GM19328 (cell line): ENCODE results near the gene FPR1.

ENCODE experiments used
- ATAC-seq: cut with Tn5 transposase; IDR thresholded peaks from one replicate; pipeline ENCODE4 v1.9.1; 2021; ENCODE audit warnings: mild to moderate bottlenecking, moderate library complexity; ENCODE audit not compliant: unreplicated experiment

FPR1 gene

DNA sequence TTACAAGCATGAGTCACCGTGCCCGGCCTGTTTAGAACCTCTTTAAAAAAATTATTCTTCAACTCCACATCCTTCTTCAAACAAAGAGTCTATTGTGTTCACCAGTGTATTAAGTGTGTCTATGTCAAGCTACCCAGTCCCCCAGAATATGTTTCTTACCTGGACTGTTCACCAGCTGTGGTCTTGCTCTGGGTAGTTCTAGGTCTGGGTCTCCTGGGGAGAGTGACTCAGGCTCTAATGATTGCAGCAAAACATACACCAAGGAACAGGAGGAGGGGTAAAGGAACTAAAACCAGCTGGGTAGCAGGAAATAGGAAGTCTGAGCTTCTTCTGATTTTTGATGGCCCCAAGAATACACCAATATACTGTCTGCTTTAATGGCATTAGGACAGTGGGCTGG is at the start of gene FPR1:
TSS of gene FPR1 (minus strand) at position 224 of the 400 bp plus-strand sequence. CDS start 4,884 bp downstream, outside the sequence.
- no peak for ATAC-seq

GRCh38 chr19:51800473-51801244 is 49.0 kb upstream of the FPR1 start:
- no peak for ATAC-seq

GRCh38 chr19:51799774-51800472 is 48.2 kb upstream of the FPR1 start:
- no peak for ATAC-seq

DNA sequence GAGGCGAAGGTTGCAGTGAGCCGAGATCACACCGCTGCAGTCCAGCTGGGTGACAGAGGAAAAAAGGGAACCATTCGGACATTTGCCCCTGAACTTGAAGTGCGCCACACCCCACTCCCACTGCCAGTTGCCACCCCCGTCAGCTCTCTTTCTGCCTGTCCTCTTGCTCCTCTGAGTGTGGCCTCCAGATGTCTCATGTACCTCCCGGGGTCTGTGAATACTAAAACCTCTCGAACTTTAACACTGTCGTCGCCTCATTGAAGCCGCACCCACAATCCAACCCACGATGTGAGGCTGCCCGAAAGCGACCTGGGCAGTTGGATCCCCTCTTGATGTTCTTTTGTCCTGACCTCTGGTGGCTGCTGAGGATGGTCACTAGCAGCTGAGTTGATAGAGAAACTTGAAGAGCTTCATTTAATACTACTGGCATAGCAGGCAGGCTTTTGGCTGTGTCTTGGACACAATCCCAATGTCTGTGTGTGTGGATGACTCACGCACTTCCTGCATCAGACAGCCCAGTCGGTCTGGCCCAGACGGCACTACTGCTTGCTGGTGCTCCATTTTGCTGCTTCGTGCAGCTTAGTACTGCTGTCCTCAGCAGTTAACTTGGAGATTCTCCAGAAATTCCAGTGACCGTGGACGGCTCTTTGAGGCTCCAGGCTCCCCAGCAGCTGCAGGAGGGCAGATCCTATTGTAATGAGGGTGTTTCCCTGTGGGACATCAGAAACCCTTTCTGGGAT is 47.5 kb upstream of the FPR1 start:
- no peak for ATAC-seq

DNA sequence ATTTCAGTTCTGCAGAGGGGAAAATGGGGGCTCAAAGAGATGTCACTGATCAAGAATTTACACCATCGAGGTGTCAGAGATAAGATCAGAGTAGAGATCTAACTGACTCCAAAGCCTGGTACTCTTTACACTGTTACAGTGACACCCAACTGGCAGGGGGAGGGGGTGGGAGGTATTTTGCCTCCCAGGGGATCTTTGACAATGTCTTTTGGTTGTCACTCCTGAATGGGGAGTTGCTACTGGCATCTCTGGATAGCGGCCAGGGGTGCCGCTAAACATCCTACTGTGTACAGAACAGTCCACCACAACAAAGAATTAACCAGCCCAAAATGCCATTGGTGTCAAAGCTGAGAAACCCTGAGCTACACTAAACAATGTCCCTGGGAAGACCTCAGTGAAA is 46.4 kb upstream of the FPR1 start:
- ATAC-seq, result no peak

DNA sequence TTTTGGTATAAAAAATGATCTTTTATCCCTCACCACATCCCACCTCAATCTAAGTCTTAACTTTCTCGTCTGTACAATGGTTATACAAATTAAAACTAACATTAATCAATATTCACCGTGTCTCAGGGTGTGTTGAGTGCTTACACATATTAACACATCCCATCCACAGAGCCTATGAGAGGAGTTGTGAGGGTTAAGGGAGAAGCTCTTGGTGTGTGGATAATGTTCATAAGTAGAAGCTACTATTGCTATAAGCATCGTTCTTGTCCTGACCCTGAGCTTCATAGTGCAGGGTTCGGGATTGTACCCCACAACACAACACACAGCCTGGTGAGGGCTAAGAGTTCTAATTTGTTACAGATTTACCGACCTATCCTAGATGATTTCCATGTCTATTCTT is 45.8 kb upstream of the FPR1 start:
- ATAC-seq, result no peak

GRCh38 chr19:51796195-51796679 is 44.6 kb upstream of the FPR1 start:
- no peak for ATAC-seq

DNA sequence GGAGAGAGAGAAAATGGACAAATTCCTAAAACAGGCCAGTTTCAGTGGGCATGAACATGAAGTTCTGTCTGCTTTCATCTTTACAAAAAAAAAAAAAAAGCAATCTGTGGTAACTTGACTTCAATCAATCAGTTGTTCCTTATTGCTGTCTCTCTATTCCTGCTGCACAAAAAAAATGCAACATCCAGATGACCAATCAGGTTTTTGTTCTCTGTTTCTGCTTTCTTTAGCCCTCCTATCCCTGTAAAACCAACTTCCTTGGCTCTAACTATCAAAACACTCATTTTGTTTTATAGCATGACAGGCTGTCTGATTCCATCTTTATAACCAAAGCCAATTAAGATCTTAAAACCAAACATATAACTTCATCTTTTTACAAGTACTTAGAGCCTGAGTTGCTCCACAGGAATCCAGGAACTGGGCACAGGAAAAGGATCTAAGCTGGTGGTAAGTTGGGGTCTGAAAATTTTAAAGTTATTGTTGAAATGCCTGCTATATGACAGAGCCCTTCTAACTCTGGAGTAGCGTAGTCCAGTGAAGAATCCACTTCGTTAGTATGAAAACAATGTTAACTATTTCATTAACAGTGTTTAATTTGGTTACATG is 43.3 kb upstream of the FPR1 start, which contains the start of gene FPR3:
TSS of gene FPR3 (plus strand) at position 273 of the 606 bp plus-strand sequence. CDS start 28,592 bp downstream, outside the sequence.
- ATAC-seq, result no peak

DNA sequence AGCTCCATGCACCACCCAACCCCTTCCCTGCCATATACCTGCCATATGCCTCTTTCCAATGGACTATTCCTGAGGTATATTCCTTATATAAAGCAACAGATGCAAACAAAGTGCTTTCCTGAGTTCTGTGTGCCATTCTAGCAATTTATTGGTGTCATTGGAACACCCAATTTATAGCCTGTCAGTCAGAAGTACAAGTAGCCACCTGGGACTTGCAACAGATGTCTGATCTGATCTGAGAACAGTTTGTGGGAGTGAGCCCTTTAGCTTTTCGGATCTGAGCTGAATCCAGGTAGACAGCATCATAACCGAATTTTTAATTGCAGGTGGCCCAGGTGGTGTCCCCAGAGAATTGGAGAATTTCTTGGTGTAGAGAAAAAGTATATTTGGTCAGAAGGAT is 42.3 kb upstream of the FPR1 start:
- no peak for ATAC-seq

- no peak for ATAC-seq
Observed at GRCh38 chr19:51792932-51793331, 41.3 kb upstream of the FPR1 start.

DNA sequence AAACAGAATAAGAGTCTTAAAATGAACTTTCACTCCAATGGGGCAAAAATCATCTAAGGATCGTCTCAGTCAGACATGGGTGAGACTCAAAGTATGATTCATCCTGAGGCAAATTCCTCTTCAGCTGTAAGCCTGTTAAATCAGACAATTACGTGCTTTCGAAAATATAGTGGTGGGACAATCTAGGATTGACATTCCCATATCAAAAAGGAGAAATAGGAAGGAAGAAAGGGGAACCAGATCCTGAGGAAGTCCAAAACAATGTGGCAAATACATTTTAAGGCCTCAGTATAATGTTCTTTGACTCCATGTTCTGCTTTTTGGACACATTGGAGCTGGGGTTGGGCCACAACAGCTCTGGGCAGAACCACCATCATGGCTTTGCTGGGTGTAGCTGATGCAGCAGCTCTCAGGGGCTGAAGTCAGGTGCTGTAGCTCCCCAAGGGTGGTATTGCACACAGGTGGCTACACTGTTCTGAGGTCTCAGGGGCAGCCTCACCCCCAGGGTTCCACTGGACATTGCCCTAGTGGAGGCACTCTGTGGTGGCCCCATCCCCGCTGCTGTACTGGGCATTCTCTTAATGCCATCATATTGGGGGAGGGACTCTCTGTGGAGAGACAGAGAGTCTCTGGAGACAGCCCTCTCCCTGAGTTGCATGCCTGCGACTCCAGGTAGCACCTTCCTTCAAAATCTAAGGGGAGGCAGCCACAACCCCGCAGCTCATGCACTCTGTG is 37.5 kb upstream of the FPR1 start:
- ATAC-seq, result no peak

DNA sequence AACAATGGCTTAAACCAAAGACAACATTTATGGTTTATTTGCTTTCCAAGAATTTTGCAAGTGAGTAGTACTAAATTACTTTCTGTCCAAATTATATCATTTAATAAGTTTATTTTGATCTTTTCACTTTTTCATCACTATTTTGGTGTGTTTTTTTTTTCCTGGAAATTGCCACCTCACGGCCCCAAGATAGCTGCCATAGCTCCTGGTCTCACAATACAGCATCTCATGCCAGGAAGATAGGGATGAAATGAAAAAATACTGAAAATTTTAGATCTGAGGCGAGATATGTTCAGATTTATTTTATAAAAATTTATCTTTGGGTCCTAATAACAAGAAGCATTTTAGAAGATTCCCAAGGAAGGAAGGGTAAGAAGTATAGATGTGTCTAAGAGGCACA is 36.4 kb upstream of the FPR1 start:
- no peak for ATAC-seq

DNA sequence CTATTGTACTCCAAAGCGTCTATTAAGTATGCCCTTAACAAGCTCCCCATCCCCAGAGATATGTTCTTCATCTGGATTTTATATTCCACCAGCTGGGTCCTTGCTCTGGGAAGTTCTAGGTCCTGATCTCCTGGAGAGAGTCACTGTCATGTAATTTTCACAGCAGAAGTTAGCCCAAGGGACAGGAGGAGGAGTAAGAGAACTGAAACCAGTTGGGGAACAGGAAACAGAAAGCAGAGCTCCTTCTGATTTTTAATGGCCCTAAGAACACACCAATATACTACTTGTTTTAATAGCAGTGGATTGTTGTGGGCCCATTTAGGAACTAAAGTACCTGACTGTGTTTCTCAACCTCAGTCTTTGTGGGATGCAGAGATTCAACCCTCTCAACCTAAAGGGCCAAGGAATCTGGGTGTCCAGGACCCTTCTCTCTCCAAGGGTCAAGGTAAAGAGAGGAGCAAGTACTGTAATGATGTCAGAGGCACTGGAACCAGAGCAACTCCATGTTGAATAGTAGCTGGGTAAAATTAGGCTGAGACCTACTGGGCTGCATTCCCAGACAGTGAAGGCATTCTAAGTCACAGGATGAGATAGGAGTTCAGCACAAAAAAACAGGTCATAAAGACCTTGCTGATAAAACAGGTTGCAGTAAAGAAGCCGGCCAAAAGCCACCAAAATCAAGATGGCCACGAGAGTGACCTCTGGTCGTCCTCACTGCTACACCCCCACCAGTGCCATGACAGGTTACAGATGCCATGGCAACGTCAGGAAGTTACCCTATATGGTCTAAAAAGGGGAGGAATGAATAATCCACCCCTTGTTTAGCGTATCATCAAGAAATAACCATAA is 35.2 kb upstream of the FPR1 start:
- no peak for ATAC-seq

GRCh38 chr19:51784922-51785690 is 33.4 kb upstream of the FPR1 start:
- no peak for ATAC-seq

DNA sequence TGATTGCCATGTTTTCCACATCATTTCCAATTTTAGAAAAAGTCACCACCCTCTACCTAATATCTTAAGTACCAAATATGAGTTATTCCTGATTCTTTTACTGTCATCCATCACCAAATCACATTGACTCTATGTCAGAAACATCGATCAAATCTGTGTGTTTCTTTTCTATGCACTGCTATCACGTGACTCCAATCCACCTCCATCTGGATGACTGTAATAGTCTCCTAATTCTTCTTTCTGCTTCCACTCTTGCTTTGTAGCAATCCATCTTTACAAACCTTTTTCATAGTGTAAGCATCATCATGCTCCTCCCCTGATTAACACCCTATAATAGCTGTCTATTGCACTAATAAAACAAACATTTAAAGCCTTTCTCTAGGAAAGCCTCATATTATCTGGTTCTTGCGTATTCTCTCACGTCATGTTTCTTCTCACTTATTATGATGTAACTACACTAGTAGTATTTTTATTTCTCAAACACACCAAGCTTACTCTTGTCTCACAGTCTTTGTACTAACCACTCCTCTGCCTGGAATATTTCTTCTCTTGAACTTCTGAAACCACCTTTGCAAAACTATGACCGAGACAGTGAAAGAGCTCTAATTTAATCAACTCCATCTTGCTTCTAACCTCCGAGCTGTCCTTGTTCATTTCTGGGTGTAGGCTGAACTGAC is 32.6 kb upstream of the FPR1 start:
- ATAC-seq, result no peak

DNA sequence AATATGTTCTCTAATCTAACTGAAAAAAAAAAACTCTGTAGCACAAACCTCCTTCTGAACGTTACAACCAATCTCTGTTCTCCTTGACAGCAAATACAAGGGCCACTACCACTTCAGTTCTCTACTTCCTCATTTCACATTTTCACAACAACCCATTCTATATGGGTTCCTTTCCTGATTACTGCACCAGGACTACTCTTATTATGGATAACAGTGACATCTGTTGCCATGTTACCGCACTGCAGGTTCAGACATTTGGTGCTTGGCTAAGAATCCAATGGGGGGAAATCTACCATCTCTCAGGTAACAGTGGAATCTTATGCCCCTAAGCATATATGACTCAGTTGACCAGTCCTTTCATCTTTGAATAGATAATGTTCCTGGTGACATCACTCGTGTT is 31.7 kb upstream of the FPR1 start:
- no peak for ATAC-seq

DNA sequence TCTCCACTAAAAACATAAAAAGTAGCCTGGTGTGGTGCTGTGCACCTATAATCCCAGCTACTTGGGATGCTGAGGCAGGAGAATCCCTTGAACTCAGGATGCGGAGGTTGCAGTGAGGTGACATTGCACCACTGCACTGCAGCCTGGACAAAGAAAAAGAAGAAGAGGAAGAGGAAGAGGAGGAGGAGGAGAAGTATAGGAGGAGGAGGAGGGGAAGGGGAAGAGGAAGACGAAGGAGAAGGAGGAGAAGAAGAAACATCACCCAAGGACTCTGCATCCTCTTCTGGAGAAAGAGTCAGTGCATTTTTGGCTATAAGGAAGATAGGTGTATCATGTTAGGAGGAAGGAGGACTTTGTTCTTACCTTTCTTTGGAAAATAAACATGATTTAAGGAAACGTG is 30.3 kb upstream of the FPR1 start:
- no peak for ATAC-seq

GRCh38 chr19:51780270-51780669 is 28.6 kb upstream of the FPR1 start:
- ATAC-seq, result no peak
